ENCODE data around the gene RB1.

Gene RB1

GRCh38 chr13:48401480-48401879 is 97.9 kb downstream of the RB1 start:
- no peak overlapping the region for H3K4me3 ChIP-seq (ENCODE audit: low read length)
- no peak overlapping the region for H3K9ac ChIP-seq (ENCODE audit: low read length)

DNA sequence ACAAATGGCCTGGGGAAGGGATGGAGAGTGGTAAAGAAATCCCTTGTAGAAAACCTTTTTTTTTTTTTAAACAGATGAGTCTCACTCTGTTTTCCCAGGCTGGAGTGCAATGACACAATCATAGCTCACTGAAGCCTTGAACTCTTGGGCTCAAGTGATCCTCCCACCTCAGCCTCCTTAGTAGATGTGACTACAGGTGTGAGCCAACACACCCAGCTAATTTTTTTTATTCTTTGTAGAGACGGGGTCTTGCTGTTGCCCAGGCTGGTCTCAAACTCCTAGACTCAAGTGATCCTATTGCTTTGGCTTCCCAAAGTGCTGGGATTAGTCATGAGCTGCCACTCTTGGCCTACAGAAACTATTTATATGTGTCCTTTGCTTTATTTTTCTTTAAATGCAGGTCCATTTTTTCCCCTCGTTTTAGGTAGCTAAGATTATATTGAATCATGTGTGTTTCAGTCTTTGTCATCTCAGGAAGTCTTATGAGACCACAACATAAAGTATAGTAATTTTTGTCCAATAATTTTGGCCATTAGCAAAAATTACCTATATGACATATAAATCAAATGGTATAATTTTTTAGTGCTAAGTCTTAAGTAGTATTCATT is 98.9 kb downstream of the RB1 start:
- H3K27me3 ChIP-seq (ENCODE audit: control insufficient read depth, insufficient read depth, low read length) = no peaks in the 10 kb centered on the region
- H3K36me3 ChIP-seq (ENCODE audit: control insufficient read depth, insufficient read depth, low read length) = no peaks in the 10 kb centered on the region
- no peak overlapping the region for H3K9ac ChIP-seq (ENCODE audit: low read length)
- H3K4me3 ChIP-seq (ENCODE audit: low read length) = no peak overlapping the region
- no peaks in the 10 kb centered on the region for H3K9me3 ChIP-seq (ENCODE audit: control insufficient read depth, low read length)
- H3K4me1 ChIP-seq (ENCODE audit: control insufficient read depth, insufficient read depth, low read length) = peaks cover 12% of the 10 kb centered on the region

More at GRCh38 chr13:48401480-48401879, 97.9 kb downstream of the RB1 start:
- Histone ChIP-seq H3K27me3 (ENCODE audit: control insufficient read depth, insufficient read depth, low read length) (no peaks in the 10 kb centered on the region), H3K36me3 (ENCODE audit: control insufficient read depth, insufficient read depth, low read length) (no peaks in the 10 kb centered on the region), H3K4me1 (ENCODE audit: control insufficient read depth, insufficient read depth, low read length) (peaks cover 12% of the 10 kb centered on the region), H3K9me3 (ENCODE audit: control insufficient read depth, low read length) (no peaks in the 10 kb centered on the region)

- Histone ChIP-seq H3K9ac (ENCODE audit: low read length) (no peak overlapping the region), H3K4me3 (ENCODE audit: low read length) (no peak overlapping the region), H3K9me3 (ENCODE audit: control insufficient read depth, low read length) (no peaks in the 10 kb centered on the region)
These were observed 99.6 kb downstream of the RB1 start for GRCh38 chr13:48403151-48403631.

GRCh38 chr13:48403913-48404312 is 100.4 kb downstream of the RB1 start:
- H3K4me3 ChIP-seq (ENCODE audit: low read length) = no peak overlapping the region
- H3K9me3 ChIP-seq (ENCODE audit: control insufficient read depth, low read length) = no peaks in the 10 kb centered on the region
- peaks cover 8% of the 10 kb centered on the region for H3K4me1 ChIP-seq (ENCODE audit: control insufficient read depth, insufficient read depth, low read length)
- no peaks in the 10 kb centered on the region for H3K27me3 ChIP-seq (ENCODE audit: control insufficient read depth, insufficient read depth, low read length)
- no peak overlapping the region for H3K9ac ChIP-seq (ENCODE audit: low read length)
- H3K36me3 ChIP-seq (ENCODE audit: control insufficient read depth, insufficient read depth, low read length) = no peaks in the 10 kb centered on the region

More at GRCh38 chr13:48403151-48403631, 99.6 kb downstream of the RB1 start:
- Histone ChIP-seq H3K36me3 (ENCODE audit: control insufficient read depth, insufficient read depth, low read length) (no peaks in the 10 kb centered on the region), H3K27me3 (ENCODE audit: control insufficient read depth, insufficient read depth, low read length) (no peaks in the 10 kb centered on the region), H3K4me1 (ENCODE audit: control insufficient read depth, insufficient read depth, low read length) (peaks cover 8% of the 10 kb centered on the region)

GRCh38 chr13:48404952-48405351 is 101.4 kb downstream of the RB1 start:
- H3K9ac ChIP-seq (ENCODE audit: low read length) = no peak overlapping the region
- H3K27me3 ChIP-seq (ENCODE audit: control insufficient read depth, insufficient read depth, low read length) = no peaks in the 10 kb centered on the region
- no peaks in the 10 kb centered on the region for H3K9me3 ChIP-seq (ENCODE audit: control insufficient read depth, low read length)
- H3K36me3 ChIP-seq (ENCODE audit: control insufficient read depth, insufficient read depth, low read length) = no peaks in the 10 kb centered on the region
- H3K4me1 ChIP-seq (ENCODE audit: control insufficient read depth, insufficient read depth, low read length) = peaks cover 8% of the 10 kb centered on the region
- no peak overlapping the region for H3K4me3 ChIP-seq (ENCODE audit: low read length)

DNA sequence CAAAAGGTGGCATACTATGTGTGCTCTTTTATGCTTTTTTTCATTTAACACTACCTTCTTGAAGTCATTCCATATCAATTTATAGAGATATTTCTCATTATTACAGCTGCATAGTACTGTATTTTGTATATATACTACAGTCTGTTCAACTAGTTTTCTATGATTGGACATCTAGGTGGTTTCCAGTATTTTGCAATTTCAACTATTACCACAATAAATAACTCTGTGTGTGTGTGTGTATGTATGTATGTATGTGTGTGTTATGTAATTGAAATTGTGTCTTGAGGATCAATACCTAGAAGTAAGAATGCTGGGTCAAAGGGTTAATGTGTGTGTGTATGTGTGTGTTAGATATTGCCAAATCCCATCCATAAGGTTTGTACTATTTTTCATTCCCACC is 102.3 kb downstream of the RB1 start:
- no peak overlapping the region for H3K4me3 ChIP-seq (ENCODE audit: low read length)
- no peaks in the 10 kb centered on the region for H3K36me3 ChIP-seq (ENCODE audit: control insufficient read depth, insufficient read depth, low read length)
- no peaks in the 10 kb centered on the region for H3K27me3 ChIP-seq (ENCODE audit: control insufficient read depth, insufficient read depth, low read length)
- H3K9ac ChIP-seq (ENCODE audit: low read length) = no peak overlapping the region
- peaks cover under 1% of the 10 kb centered on the region for H3K4me1 ChIP-seq (ENCODE audit: control insufficient read depth, insufficient read depth, low read length)
- H3K9me3 ChIP-seq (ENCODE audit: control insufficient read depth, low read length) = no peaks in the 10 kb centered on the region

DNA sequence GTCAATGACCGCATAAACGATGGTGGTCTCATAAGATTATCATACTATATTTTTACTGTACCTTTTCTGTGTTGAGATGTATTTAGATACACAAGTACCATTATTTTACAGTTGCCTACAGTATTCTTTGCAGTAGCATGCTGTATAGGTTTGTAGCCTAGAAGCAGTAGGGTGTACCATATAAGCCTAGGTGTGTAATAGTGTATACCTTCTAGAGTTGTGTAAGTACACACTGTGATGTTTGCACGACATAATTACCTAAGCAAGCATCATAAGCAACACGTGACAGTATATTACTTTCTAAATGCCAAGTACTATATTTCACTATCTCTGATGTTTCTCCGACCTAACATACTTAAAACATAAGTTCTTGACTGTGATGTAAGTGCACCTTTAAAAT is 106.6 kb downstream of the RB1 start:
- H3K27me3 ChIP-seq (ENCODE audit: control insufficient read depth, insufficient read depth, low read length) = no peaks in the 10 kb centered on the region
- H3K36me3 ChIP-seq (ENCODE audit: control insufficient read depth, insufficient read depth, low read length) = no peaks in the 10 kb centered on the region
- no peaks in the 10 kb centered on the region for H3K9me3 ChIP-seq (ENCODE audit: control insufficient read depth, low read length)
- no peak overlapping the region for H3K9ac ChIP-seq (ENCODE audit: low read length)
- H3K4me1 ChIP-seq (ENCODE audit: control insufficient read depth, insufficient read depth, low read length) = no peaks in the 10 kb centered on the region
- no peak overlapping the region for H3K4me3 ChIP-seq (ENCODE audit: low read length)

GRCh38 chr13:48411147-48411794 is 107.7 kb downstream of the RB1 start:
- Histone ChIP-seq H3K36me3 (ENCODE audit: control insufficient read depth, insufficient read depth, low read length) (no peaks in the 10 kb centered on the region), H3K9ac (ENCODE audit: low read length) (peak overlapping the region; percentile 87), H3K4me1 (ENCODE audit: control insufficient read depth, insufficient read depth, low read length) (no peaks in the 10 kb centered on the region), H3K9me3 (ENCODE audit: control insufficient read depth, low read length) (no peaks in the 10 kb centered on the region), H3K4me3 (ENCODE audit: low read length) (peak overlapping the region; percentile 65), H3K27me3 (ENCODE audit: control insufficient read depth, insufficient read depth, low read length) (no peaks in the 10 kb centered on the region)

DNA sequence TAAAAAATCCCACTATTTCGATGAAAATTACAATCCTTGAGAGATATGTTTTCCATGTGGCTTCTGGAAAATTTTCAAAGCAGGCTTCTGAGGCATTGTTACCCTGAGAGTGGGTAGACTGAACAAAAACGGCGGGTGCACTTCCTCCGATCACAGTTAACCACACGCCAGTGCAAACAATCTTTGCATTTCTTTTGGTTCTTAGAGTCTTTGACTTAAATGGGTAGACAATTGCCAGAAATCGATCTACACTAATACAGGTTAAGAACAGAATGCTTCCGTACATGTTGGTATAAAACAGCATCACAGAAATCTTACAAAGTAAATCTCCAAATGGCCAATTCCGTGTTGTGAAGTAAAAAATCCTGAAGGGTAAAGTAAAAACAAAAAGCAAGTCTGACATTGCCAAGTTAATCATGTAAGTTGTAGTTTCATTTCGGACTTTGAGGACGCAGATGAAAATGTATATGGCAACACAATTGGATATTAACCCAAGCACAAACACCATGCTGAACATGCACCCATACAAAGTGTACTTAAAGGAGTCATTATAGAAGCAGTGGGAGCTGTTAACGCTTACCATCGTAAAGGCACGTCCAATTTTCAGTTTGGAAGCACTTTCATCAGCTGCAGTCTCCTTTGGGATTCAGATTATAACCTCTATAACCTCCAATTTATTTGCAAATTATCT is 108.4 kb downstream of the RB1 start:
- H3K36me3 ChIP-seq (ENCODE audit: control insufficient read depth, insufficient read depth, low read length) = no peaks in the 10 kb centered on the region
- no peaks in the 10 kb centered on the region for H3K27me3 ChIP-seq (ENCODE audit: control insufficient read depth, insufficient read depth, low read length)
- peak overlapping the region; percentile 65 for H3K4me3 ChIP-seq (ENCODE audit: low read length)
- H3K9me3 ChIP-seq (ENCODE audit: control insufficient read depth, low read length) = no peaks in the 10 kb centered on the region
- no peaks in the 10 kb centered on the region for H3K4me1 ChIP-seq (ENCODE audit: control insufficient read depth, insufficient read depth, low read length)
- peak overlapping the region; percentile 87 for H3K9ac ChIP-seq (ENCODE audit: low read length)

DNA sequence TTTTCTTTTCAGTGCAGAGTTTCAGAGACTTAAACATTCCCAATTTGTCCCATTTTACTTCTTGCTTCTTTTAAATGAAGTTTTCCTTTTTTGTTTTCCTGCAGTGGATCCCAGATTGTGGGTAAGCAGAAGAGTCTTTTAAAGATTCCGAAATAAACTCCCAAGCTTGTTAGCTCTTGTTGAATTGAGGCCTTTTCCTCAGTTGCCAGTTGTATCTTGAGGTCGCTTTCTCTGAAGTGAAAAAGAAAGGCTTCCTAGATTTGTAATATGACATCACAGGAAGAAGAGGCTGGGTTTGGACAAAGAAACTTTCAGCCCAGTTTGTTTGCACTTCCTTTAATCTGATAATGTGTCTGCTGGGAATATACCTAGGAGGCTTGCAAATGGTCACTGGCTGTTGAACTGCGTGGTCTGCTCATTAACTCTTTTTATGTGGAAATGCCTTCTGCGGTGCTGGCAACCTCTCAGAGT is 109.4 kb downstream of the RB1 start, which contains the start of gene LPAR6:
Gene LPAR6 (minus strand): TSS at position 233 of the 471 bp plus-strand sequence. CDS start 690 bp downstream, outside the sequence.
- Histone ChIP-seq H3K4me1 (ENCODE audit: control insufficient read depth, insufficient read depth, low read length) (no peaks in the 10 kb centered on the region), H3K27me3 (ENCODE audit: control insufficient read depth, insufficient read depth, low read length) (no peaks in the 10 kb centered on the region), H3K9me3 (ENCODE audit: control insufficient read depth, low read length) (no peaks in the 10 kb centered on the region), H3K36me3 (ENCODE audit: control insufficient read depth, insufficient read depth, low read length) (no peaks in the 10 kb centered on the region), H3K9ac (ENCODE audit: low read length) (peak within 1 kb of the TSS; percentile 87), H3K4me3 (ENCODE audit: low read length) (peak within 1 kb of the TSS; percentile 65)

GRCh38 chr13:48414501-48414900 is 111.0 kb downstream of the RB1 start:
- Histone ChIP-seq H3K9ac (ENCODE audit: low read length) (no peak overlapping the region), H3K27me3 (ENCODE audit: control insufficient read depth, insufficient read depth, low read length) (no peaks in the 10 kb centered on the region), H3K9me3 (ENCODE audit: control insufficient read depth, low read length) (no peaks in the 10 kb centered on the region), H3K36me3 (ENCODE audit: control insufficient read depth, insufficient read depth, low read length) (no peaks in the 10 kb centered on the region), H3K4me1 (ENCODE audit: control insufficient read depth, insufficient read depth, low read length) (no peaks in the 10 kb centered on the region), H3K4me3 (ENCODE audit: low read length) (no peak overlapping the region)

DNA sequence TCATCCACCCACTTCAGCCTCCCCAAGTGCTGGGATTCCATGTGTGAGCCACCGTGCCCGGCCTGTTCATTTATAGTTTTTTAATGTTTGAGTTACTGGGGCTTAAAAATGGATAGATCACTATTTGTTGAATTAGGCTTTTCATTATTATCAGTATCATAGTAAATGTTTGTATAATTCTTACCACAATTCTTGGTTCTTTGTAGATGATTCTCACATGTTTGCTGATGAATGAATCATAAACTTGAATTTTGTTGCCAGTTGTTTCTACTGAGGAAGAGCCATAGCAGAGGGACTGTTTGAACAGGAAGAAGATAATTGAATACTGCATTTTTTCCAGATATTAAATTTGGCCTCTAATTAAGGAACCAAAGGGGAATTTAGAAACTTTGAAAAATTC is 112.0 kb downstream of the RB1 start:
- H3K4me1 ChIP-seq (ENCODE audit: control insufficient read depth, insufficient read depth, low read length) = no peaks in the 10 kb centered on the region
- no peaks in the 10 kb centered on the region for H3K9me3 ChIP-seq (ENCODE audit: control insufficient read depth, low read length)
- no peaks in the 10 kb centered on the region for H3K36me3 ChIP-seq (ENCODE audit: control insufficient read depth, insufficient read depth, low read length)
- H3K9ac ChIP-seq (ENCODE audit: low read length) = no peak overlapping the region
- H3K4me3 ChIP-seq (ENCODE audit: low read length) = no peak overlapping the region
- no peaks in the 10 kb centered on the region for H3K27me3 ChIP-seq (ENCODE audit: control insufficient read depth, insufficient read depth, low read length)
